Heart left ventricle (tissue), 13 donors: Measurements from ENCODE around the gene RPS6KA2.

Experiments
- POLR2A ChIP-seq, 2 donors: fragments of 450-650 bp; IDR thresholded peaks; one replicate each; pipeline ENCODE4 v1.6.1; 2017; ENCODE audit warnings: antibody characterized with exemption in 2 of 2, mild to moderate bottlenecking in 2 of 2, moderate library complexity in 2 of 2
- TF ChIP-seq, protein P1 (sequence below), 12 donors: fragments of 200-600 bp; sonication (generic) in 4 of 12; IDR thresholded peaks; one replicate each; pipeline versions ENCODE4 v1.5.0 to v1.8.0; 2018 to 2022; ENCODE audit warnings: antibody characterized with exemption in 12 of 12, mild to moderate bottlenecking in 5 of 12
- donor health status: ischemic (EF 13 %, LVEDD 7.1; RV severe dilation, severe dysfunction).
- donor health status: DM: no; HTN: yes; CAD: no.
- donor health status: DM: no; HTN: no; CAD: no.
- donor health status: ischemic (EF 25% LVEDD 6.9; RV normal size, moderate dysfunction).
- donor health status: ischemic (EF 25% LVEDD 5.7; RV mildly dilated, moderate dysfunction).
- donor health status: ischemic (EF 35%, LVEDD 5.7; RV mildly dilated, moderate dysfunction).
- donor health status: nonischemic (EF 11% LVEDD 7.7; RV severe dilation, severe dysfunction).
- donor health status: DM: yes; HTN: yes; CAD: no.
- donor health status: PGD.
- donor health status: ischemic (EF 29% LVEDD 5.4; RV normal size, mild dysfunction).
- donor health status: nonischemic (EF 23%, LVEDD 6.1; RV moderate dilation, normal function).

DNA sequence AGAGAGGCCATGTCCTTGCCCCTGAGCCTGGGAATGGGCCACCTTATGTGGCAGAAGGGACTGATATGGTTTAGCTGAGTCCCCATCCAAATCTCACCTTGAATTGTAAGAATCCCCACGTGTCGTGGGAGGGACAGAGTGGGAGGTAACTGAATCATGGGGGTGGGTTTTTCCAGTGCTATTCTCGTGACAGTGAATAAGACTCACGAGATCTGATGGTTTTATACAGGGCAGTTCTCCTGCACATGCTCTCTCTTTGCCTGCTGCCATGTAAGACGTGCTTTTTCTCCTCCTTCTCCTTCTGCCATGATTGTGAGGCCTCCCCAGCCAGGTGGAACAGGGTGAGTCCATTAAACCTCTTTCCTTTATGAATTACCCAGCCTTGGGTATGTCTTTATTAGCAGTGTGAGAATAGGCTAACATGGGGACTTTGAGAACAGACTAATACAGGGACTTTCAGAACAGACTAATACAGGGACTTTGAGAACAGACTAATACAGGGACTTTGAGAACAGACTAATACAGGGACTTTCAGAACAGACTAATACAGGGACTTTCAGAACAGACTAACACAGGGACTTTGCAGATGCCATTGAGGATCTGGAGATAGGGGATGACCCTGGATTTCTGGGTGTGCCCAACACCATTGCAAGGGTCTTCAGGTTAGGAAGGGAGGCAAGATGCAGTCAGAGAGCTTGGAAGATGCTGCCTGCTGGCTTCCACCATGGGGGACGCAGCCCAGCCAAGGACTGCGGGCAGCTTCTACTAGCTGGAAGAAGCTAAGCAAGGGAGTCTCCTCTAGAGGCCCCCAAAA, 127.5 kb downstream of the RPS6KA2 start:
- TF ChIP-seq, protein P1, sequence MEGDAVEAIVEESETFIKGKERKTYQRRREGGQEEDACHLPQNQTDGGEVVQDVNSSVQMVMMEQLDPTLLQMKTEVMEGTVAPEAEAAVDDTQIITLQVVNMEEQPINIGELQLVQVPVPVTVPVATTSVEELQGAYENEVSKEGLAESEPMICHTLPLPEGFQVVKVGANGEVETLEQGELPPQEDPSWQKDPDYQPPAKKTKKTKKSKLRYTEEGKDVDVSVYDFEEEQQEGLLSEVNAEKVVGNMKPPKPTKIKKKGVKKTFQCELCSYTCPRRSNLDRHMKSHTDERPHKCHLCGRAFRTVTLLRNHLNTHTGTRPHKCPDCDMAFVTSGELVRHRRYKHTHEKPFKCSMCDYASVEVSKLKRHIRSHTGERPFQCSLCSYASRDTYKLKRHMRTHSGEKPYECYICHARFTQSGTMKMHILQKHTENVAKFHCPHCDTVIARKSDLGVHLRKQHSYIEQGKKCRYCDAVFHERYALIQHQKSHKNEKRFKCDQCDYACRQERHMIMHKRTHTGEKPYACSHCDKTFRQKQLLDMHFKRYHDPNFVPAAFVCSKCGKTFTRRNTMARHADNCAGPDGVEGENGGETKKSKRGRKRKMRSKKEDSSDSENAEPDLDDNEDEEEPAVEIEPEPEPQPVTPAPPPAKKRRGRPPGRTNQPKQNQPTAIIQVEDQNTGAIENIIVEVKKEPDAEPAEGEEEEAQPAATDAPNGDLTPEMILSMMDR (IDR thresholded peaks at IDR 0.05) = no peak
- TF ChIP-seq POLR2A (IDR thresholded peaks at IDR 0.05) = no peak
